ENCODE data around the gene KRTAP10-9. TPM values are rescaled to one million over a fixed set of nuclear protein-coding genes. Genes with fewer than 3 reads are reported as not detected.
"Not testable (repeated sequence)": the region's sequence is repeated elsewhere in the genome, so short reads cannot be mapped to it uniquely, and the experiment has no call there.

Gene KRTAP10-9
- polyA plus RNA-seq, 3 donors = not detected

- peak in 4 of 11 donors; percentile 12 to 20 (median 16) for DNase-seq (ENCODE audit: extremely low read depth in 1 of 11, low read depth in 9 of 11, low spot score in 4 of 11)
These were observed 33.1 kb upstream of the KRTAP10-9 start for GRCh38 chr21:44593598-44594405.

GRCh38 chr21:44594406-44594916, 32.4 kb upstream of the KRTAP10-9 start:
- no peak for DNase-seq (ENCODE audit: extremely low read depth in 1 of 11, low read depth in 9 of 11, low spot score in 4 of 11)

DNA sequence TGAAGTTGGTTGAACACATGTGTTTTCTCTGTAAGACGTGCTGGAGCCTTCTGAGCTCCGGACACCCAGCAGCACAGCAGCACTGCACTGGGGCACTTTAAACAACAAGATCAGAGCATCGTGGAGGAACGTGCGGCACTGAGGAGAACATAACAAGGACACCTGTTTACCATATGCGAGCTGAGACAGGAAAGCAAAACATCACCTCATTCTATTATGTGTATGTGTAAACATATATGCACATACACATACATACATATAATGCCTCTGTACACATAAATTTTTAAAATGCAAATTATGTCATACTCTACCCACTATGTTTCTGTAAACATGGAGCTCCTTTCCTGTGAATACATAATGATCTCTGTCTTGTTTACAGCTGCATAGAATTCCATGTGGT, 31.4 kb upstream of the KRTAP10-9 start:
- no peak for DNase-seq (ENCODE audit: extremely low read depth in 1 of 11, low read depth in 9 of 11, low spot score in 4 of 11)

DNA sequence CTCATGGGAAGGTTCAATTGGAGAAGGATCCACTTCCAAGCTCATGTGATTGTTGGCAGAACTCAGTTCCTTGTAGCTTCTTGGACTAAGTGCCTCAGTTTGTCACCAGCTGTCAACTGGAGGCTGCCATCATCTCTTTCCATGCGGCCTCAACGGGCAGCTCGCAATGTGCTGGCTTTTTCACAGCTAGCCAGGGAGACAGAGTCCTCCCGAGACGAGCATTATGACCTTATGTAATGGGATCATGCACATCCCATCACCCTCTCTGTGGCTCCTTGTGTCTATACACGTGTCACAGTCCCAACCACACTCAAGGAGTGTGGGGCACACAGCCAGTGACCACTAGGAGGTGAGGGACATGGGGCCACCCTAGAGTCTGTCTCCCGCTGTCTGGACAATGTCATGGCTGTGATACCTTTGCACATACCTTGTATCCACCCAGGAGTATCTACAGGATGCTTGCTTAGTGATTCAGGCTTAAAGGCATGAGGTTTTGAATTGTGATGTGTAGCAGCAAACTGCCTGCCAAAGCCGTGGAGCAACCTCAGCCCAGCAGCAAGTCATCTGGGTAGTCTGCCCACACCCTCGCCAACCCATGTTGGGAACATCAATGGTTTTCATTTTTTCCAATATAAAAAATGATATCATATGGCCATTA, 30.7 kb upstream of the KRTAP10-9 start:
- no peak for DNase-seq (ENCODE audit: extremely low read depth in 1 of 11, low read depth in 9 of 11, low spot score in 4 of 11)

- no peak for DNase-seq (ENCODE audit: extremely low read depth in 1 of 11, low read depth in 9 of 11, low spot score in 4 of 11)
These were observed 28.8 kb upstream of the KRTAP10-9 start for GRCh38 chr21:44598061-44598460.

DNA sequence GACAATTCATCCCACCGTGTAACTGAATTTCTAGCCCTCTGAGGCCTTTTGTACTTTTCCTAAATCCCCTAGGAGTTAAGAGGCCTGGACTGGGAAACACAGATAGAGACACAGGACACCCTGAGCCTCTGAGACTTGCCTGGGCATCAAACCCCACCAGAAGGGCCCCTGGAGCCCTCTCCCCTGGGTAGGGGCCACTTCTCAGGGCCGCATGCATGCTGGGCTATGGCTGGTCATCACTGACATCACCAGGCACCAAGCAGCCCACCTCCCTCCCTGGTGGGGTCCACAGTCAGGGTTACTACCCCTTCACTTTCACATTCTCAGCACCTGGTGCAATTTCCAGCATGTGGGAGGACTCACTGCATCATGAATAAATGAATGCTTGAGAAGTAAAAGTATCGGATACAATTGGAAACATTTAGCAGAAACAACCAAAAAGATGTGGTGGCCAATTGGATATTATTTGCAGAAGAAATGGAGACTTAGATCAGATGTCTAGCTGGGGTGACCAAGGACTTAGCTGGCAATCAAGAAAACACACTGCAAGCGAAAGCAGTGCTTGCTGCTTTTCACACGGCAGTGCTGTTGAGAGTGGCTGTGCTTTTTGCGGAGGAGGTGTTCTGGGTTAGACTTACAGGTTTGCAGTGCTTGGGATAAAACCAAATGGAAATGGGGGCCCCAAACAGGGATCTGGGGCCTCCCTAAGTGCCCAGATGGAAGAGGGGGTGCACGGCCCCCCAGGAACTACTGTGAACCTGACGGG, 27.4 kb upstream of the KRTAP10-9 start:
- no peak for DNase-seq (ENCODE audit: extremely low read depth in 1 of 11, low read depth in 9 of 11, low spot score in 4 of 11)

GRCh38 chr21:44600118-44600978, 26.5 kb upstream of the KRTAP10-9 start, which contains the start of gene KRTAP10-7:
KRTAP10-7 (plus strand) TSS chr21:44600597; CDS start chr21:44600622, 25 bp downstream.
- not testable (repeated sequence) for DNase-seq (ENCODE audit: extremely low read depth in 1 of 11, low read depth in 9 of 11, low spot score in 4 of 11)

DNA sequence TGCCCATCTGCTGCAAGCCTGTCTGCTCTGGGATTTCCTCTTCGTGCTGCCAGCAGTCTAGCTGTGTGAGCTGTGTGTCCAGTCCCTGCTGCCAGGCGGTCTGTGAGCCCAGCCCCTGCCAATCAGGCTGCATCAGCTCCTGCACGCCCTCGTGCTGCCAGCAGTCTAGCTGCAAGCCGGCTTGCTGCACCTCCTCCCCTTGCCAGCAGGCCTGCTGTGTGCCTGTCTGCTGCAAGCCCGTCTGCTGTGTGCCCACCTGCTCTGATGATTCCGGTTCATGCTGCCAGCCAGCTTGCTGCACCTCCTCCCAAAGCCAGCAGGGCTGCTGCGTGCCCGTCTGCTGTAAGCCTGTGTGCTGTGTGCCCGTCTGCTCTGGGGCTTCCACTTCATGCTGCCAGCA, 25.8 kb upstream of the KRTAP10-9 start:
- DNase-seq (ENCODE audit: extremely low read depth in 1 of 11, low read depth in 9 of 11, low spot score in 4 of 11) = not testable (repeated sequence)

- no peak for DNase-seq (ENCODE audit: extremely low read depth in 1 of 11, low read depth in 9 of 11, low spot score in 4 of 11)
These were observed 25.1 kb upstream of the KRTAP10-9 start for GRCh38 chr21:44601596-44602462.

- DNase-seq (ENCODE audit: extremely low read depth in 1 of 11, low read depth in 9 of 11, low spot score in 4 of 11) = no peak
These were observed 24.4 kb upstream of the KRTAP10-9 start for GRCh38 chr21:44602463-44602850.

DNA sequence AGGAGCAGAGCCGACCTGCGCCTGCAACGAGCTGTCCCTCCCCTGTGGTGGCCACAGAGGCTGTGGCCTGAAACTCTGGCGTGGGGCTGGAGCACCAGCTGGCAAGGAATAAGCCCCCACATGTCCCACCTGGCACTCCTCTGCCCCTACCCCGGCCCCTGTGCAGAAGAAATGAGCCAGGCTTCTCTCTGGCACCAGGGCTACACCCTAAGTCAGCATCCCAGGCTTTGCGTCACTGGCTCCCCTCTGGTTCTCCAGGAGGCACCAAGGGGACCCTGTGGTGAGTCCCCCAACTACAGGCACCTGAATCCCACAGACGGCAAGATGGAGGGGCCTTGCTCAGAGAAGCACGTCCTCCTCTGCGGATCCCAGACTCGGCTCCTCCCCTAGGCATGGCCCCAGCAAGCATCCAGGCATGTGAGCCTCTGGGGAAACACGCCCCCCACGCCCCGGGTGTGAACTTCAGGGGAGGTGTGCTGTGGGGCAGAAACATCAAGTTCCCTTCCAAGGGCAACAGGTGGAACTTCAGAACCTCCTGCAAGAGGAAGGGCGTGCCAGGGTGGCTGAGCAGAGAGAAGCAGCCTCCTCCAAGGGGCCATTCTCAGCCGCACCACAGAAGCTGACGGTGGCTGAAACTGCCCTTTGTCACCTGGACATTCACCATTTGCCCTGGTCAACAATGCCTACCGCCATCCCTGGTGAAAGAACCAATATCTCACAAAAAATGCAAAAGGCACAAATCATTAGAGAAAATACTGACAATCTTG, 23.6 kb upstream of the KRTAP10-9 start:
- no peak for DNase-seq (ENCODE audit: extremely low read depth in 1 of 11, low read depth in 9 of 11, low spot score in 4 of 11)

GRCh38 chr21:44603911-44604310, 23.0 kb upstream of the KRTAP10-9 start:
- DNase-seq (ENCODE audit: extremely low read depth in 1 of 11, low read depth in 9 of 11, low spot score in 4 of 11) = no peak

DNA sequence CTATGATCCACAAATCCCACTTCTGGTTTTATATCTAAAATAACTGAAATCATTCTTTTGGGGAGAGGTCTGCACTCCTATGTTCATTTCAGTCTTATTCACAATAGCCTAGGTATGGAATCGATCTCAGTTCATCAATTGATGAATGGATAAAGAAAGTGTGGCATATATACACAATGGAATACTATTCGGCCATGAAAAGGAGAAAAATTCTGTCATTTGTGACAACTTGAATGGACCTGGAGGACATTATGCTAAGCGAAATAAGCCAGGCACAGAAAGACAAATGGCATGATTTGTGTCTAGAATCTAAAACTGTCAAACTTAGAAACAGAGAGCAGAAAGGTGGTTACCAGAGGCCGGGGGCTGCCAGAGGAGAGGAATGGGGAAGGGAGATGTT, 20.4 kb upstream of the KRTAP10-9 start:
- no peak for DNase-seq (ENCODE audit: extremely low read depth in 1 of 11, low read depth in 9 of 11, low spot score in 4 of 11)

- no peak for DNase-seq (ENCODE audit: extremely low read depth in 1 of 11, low read depth in 9 of 11, low spot score in 4 of 11)
These were observed 17.7 kb upstream of the KRTAP10-9 start for GRCh38 chr21:44609193-44609592.

DNA sequence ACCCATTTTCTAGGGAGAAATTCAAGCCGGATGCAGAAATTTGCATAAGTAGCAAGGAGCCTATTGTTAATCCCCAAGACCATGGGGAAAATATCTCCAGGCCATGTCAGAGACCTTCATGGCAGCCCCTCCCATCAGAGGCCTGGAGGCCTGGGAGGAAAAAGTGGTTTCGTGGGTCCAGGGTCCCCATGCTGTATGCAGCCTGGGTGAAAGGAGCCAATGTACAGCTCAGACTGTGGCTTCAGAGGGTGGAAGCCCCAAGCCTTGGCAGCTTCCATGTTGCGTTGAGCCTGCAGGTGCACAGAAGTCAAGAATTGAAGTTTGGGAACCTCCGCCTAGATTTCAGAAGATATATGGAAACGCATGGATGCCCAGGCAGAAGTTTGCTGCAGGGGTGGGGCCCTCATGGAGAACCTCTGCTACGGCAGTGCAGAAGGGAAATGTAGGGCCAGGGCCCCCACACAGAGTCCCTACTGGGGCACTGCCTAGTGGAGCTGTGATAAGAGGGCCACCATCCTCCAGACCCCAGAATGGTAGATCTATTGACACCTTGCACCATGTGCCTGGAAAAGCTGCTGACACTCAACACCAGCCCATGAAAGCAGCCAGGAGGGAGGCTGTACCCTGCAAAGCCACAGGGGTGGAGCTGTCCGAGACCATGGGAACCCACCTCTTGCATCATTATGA, 16.6 kb upstream of the KRTAP10-9 start:
- DNase-seq (ENCODE audit: extremely low read depth in 1 of 11, low read depth in 9 of 11, low spot score in 4 of 11) = not testable (repeated sequence)

GRCh38 chr21:44611551-44611950, 15.3 kb upstream of the KRTAP10-9 start:
- DNase-seq (ENCODE audit: extremely low read depth in 1 of 11, low read depth in 9 of 11, low spot score in 4 of 11) = no peak
